ENCODE results near the gene CBX8. TPM values are rescaled to one million over a fixed set of nuclear protein-coding genes. Genes with fewer than 3 reads are reported as not detected.
A peak's percentile ranks its signal among the peaks of the same experiment; 100 is the strongest.

CBX8 gene
- polyA plus RNA-seq, 1 donor from 2014 or later = 3.2 TPM

GRCh38 chr17:79809530-79810129, 12.8 kb upstream of the CBX8 start:
- Mint-ChIP-seq H3K4me1 (peaks cover 10 to 23% (median 10%) of the 10 kb centered on the region in 3 donors), H3K36me3 (no peaks in the 10 kb centered on the region), H3K4me3 (peak overlapping the region in 2 of 4 donors; percentile 39 to 87), H3K27ac (peak overlapping the region; percentile 81 to 98 (median 83)), H3K27me3 (peaks cover 57% of the 10 kb centered on the region), H3K9me3 (peaks cover 0 to 5% (median 0%) of the 10 kb centered on the region in 3 donors)

DNA sequence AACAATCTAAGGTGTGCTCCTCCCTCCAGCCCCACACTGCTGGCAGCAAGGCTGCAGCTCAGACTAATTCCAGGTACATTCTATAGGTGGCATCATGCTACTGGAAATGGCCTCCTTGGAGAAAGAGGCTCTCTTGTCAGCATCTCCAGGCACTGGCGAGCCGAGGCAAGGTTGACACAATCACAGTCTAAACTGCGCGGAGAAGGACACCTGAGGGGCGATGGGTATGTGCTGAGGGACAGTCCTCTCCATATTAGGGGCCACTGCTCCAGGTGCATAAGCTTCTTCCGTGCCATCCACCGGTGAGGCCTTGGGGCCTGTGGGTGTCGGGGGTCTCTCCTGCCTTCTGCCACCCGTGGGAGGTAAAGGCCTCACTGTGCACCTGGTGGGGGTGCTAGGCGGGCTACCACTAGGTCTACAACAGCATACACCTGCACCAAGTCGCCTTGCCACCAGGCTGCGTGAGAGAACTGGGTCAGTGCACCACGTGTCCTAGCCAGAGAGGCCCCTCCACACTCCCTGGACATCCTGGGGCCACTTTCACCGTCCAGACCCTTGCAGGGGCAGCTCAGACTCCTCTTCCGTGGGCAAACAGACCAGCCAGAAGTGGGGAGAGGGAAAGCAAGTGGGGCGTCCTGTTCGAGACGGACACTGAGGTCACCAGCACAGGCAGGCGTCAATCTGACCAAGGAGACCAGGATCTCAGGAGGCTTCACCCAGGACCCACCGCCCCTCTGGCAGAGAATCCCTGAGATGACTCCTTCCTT, 12.1 kb upstream of the CBX8 start:
- Mint-ChIP-seq H3K4me1 (peaks cover 8 to 28% (median 11%) of the 10 kb centered on the region in 3 donors), H3K27ac (peak overlapping the region; percentile 81 to 98 (median 83)), H3K36me3 (no peaks in the 10 kb centered on the region), H3K9me3 (peaks cover 0 to 5% (median 0%) of the 10 kb centered on the region in 3 donors), H3K27me3 (peaks cover 55% of the 10 kb centered on the region), H3K4me3 (peak overlapping the region in 3 of 4 donors; percentile 38 to 87 (median 55))

DNA sequence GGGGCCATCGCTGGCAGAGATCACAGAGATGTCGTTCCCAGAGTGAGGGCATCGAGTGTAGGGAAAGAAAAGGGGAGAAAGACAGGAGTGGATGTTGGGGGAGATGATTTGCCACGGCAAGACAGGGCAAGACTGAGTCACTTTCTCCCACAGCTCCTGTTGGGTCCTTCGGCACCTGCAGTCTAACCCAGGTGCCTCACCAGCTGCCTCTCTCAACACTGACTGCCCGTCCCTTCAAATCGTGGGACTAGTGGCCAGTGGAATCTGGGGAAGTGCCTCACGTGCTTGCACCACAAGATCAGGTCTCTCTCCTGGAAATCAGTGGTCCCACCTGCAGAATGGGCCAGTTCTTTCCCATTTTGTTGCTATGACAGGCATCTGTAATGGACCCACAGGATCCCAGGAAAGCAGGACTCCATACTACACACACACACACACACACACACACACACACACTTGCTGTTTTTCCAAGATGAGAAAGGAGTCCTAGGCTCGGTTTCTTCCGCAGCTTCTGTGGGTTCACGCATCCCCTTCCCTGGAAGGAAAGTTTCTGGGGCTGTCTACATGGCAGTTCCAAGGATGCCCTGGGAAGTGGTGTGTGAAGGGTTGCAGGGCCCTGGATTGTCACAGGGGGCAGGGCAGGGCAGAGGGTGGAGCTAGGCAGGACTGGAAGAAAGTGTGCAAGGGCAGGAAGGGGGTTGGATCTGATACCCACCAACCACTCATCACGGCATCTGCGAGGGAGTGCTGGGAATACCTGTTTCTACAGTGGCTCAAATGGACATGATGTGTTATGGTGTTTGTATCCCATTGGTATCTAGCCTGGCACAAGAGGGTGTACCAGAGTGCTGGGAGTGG, 10.2 kb upstream of the CBX8 start:
- Mint-ChIP-seq H3K36me3 (no peaks in the 10 kb centered on the region), H3K9me3 (peaks cover 0 to 7% (median 0%) of the 10 kb centered on the region in 3 donors), H3K27me3 (peaks cover 55% of the 10 kb centered on the region), H3K4me1 (peaks cover 9 to 26% (median 11%) of the 10 kb centered on the region in 3 donors), H3K27ac (peak overlapping the region; percentile 35 to 98 (median 86)), H3K4me3 (peak overlapping the region in 3 of 4 donors; percentile 12 to 87 (median 72))

DNA sequence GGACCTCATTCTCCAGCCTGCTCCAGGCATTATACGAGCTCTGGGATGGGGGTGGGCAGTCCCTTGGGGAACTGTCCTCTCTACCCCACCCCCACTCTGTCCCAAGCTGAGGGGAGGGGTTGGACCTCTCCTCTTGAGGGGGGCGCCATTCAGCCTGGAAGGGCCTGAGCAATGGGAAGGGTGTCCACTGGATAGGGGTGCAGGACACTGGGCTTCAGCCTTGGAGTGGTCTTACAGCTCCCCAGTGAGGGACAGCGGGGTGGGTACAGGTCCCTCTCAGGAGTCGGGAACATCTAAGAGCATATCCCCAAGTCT, 9.5 kb upstream of the CBX8 start:
- Mint-ChIP-seq H3K4me3 (peak overlapping the region in 2 of 4 donors; percentile 13 to 87), H3K27me3 (peaks cover 54% of the 10 kb centered on the region), H3K9me3 (peaks cover 0 to 7% (median 0%) of the 10 kb centered on the region in 3 donors), H3K36me3 (no peaks in the 10 kb centered on the region), H3K27ac (peak overlapping the region in 1 of 3 donors; percentile 98), H3K4me1 (peaks cover 6 to 21% (median 11%) of the 10 kb centered on the region in 3 donors)

- peaks cover 10 to 21% (median 16%) of the 10 kb centered on the region in 3 donors for H3K4me1 Mint-ChIP-seq
- peak overlapping the region; percentile 39 to 98 (median 92) for H3K27ac Mint-ChIP-seq
- no peaks in the 10 kb centered on the region for H3K36me3 Mint-ChIP-seq
- H3K4me3 Mint-ChIP-seq = peak overlapping the region in 3 of 4 donors; percentile 83 to 87 (median 83)
- H3K27me3 Mint-ChIP-seq = peaks cover 57% of the 10 kb centered on the region
- peaks cover 0 to 10% (median 0%) of the 10 kb centered on the region in 3 donors for H3K9me3 Mint-ChIP-seq
Measured at GRCh38 chr17:79804856-79805696, 8.2 kb upstream of the CBX8 start.

DNA sequence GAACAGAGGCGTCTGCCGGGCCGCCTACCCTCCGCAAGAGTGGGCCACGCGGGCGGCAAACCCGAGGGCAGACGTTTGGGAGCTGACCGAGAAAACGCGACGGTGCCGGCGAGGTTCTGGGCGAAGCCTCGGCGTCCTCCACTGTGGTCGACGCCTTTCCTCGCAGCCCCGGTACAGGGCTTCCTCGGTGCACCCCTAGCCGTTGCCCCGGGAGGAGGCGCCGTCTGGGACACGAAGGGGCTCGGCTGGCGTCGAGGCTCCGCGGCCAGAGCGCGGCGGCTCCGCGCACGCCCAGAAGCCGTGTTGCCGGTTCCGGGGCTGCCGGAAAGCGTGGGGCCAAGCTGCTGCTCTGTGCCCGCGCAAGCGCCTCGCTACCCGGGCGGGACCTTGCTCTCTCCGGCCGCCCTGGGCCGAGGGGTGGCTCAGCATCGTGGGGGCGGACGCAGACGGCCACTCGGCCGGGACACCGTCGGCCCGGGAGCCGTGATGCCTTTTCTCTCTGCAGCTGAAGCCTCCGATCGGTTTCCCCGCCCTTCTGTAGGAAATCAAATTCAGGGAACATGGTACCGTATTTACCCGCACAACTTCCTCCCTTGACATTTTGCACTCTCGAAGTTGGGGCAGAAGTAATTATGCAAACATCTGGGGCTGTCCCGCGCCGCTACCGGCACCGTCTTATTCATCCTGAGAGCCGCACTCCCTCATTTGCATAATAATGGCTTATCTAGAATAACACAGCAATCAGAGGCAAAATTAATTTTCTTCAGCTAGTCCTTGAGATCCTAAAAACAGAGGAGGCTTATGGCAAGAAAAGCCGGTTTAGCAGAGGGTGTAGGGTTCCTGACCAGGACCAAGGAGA, 7.3 kb upstream of the CBX8 start:
- Mint-ChIP-seq H3K4me3 (peak overlapping the region; percentile 69 to 87 (median 83)), H3K36me3 (no peaks in the 10 kb centered on the region), H3K27ac (peak overlapping the region; percentile 92 to 98 (median 94)), H3K27me3 (peaks cover 65% of the 10 kb centered on the region), H3K9me3 (peaks cover 0 to 12% (median 0%) of the 10 kb centered on the region in 3 donors), H3K4me1 (peaks cover 10 to 21% (median 15%) of the 10 kb centered on the region in 3 donors)

GRCh38 chr17:79803421-79803996, 6.6 kb upstream of the CBX8 start:
- Mint-ChIP-seq H3K27me3 (peaks cover 63% of the 10 kb centered on the region), H3K27ac (peak overlapping the region; percentile 76 to 98 (median 81)), H3K4me1 (peaks cover 10 to 21% (median 14%) of the 10 kb centered on the region in 3 donors), H3K4me3 (peak overlapping the region in 3 of 4 donors; percentile 28 to 80 (median 60)), H3K9me3 (peaks cover 0 to 12% (median 0%) of the 10 kb centered on the region in 3 donors), H3K36me3 (no peaks in the 10 kb centered on the region)

DNA sequence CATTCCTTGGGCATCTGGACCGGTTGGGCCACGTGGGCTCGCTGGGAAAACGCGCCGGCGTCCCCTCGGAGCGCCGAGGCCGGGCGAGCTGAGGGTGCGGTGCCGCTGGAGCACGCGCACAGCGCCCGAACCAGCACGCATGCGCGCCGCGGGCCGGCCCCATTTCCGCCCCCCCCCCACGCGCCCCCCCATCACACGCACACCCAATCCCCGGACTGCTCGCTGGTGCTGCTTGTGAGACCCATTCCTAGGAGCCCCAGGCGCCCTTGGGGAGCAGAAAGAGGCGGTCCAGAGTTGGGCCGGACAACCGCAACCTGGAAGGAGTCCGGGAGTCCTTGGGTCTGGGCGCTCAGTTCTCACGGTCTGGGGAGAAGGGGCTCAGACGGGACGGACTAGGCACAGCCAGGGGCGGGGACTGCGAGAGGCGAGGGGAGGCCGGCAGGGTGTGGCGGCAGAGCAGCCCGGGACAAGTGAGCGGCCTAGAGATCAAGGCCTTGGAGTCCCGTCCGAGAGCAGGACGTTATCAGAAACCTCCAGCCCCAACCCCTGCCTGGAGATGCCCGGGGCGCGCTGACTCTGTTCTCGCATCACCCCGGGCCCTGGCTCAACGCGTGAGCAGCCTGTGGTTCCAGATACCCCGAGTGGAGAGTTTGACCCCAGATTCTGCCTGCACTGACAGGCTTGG, 6.0 kb upstream of the CBX8 start:
- Mint-ChIP-seq H3K9me3 (peaks cover 0 to 12% (median 0%) of the 10 kb centered on the region in 3 donors), H3K27me3 (peaks cover 57% of the 10 kb centered on the region), H3K36me3 (no peaks in the 10 kb centered on the region), H3K4me3 (peak overlapping the region in 2 of 4 donors; percentile 12 to 65), H3K4me1 (peaks cover 10 to 21% (median 16%) of the 10 kb centered on the region in 3 donors), H3K27ac (peak overlapping the region in 2 of 3 donors; percentile 90 to 98)

GRCh38 chr17:79802039-79802735, 5.3 kb upstream of the CBX8 start:
- Mint-ChIP-seq H3K27ac (peak overlapping the region; percentile 73 to 94 (median 90)), H3K9me3 (peaks cover 0 to 12% (median 0%) of the 10 kb centered on the region in 3 donors), H3K36me3 (no peaks in the 10 kb centered on the region), H3K4me1 (peaks cover 10 to 21% (median 16%) of the 10 kb centered on the region in 3 donors), H3K4me3 (peak overlapping the region in 2 of 4 donors; percentile 9 to 74), H3K27me3 (peaks cover 52% of the 10 kb centered on the region)

- Mint-ChIP-seq H3K36me3 (no peaks in the 10 kb centered on the region), H3K4me1 (peaks cover 10 to 16% (median 16%) of the 10 kb centered on the region in 3 donors), H3K4me3 (peak overlapping the region in 2 of 4 donors; percentile 5 to 74)
Measured at GRCh38 chr17:79801156-79802038, 4.5 kb upstream of the CBX8 start.

More at GRCh38 chr17:79801156-79802038, 4.5 kb upstream of the CBX8 start:
- Mint-ChIP-seq H3K27ac (peak overlapping the region; percentile 23 to 96 (median 90)), H3K27me3 (peaks cover 44% of the 10 kb centered on the region), H3K9me3 (peaks cover 0 to 12% (median 0%) of the 10 kb centered on the region in 3 donors)
